Measurements from ENCODE around the gene SIL1. TPM values are rescaled to one million over a fixed set of nuclear protein-coding genes. Genes with fewer than 3 reads are reported as not detected.

SIL1 gene
- total RNA-seq, 1 experiment from 2014 or later: 46.5 TPM

DNA sequence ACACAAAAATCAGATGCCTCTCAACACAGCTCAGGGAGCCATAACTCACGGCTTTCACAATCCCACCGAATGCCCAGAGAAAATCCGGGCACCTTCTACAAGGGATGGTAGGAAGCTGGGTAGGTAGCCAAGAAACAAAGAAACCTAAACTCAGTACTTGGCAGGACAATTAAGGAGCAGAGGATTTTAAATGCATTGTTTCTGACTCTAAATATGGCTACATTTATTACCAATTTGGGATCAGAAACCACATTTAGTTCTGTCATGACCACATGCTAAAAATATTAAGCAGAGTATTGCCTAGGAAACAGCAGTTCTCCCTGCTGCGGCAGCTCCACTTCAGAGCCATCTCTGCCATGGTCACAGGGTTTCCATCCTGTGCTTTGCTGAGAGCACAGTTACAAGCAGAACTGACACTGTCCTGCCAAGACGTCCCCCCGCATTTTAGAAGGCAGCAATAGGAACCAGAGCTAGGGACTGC is 57.5 kb downstream of the SIL1 start:
- POLR2A ChIA-PET (ENCODE audit: unreplicated experiment): no interaction called here
- Histone ChIP-seq H3K27ac (no peak overlapping the region), H4K20me1 (ENCODE audit: insufficient read depth) (peaks cover 7% of the 10 kb centered on the region; the same call in 1 of the 2 replicates), H3K79me2 (ENCODE audit: low read depth) (no peaks in the 10 kb centered on the region), H3K9me2 (ENCODE audit: insufficient read depth) (no peaks in the 10 kb centered on the region), H3K27me3 (ENCODE audit: insufficient read depth, low read depth) (no peaks in the 10 kb centered on the region), H2AFZ (no peak overlapping the region), H3K9me3 (ENCODE audit: insufficient read depth, low read depth) (no peaks in the 10 kb centered on the region), H3K4me3 (no peak overlapping the region), H3K4me2 (no peak overlapping the region), H3F3A (ENCODE audit: insufficient read depth, low read depth) (no peaks in the 10 kb centered on the region; the same call in 1 of the 2 replicates), H3K36me3 (ENCODE audit: low read depth) (no peaks in the 10 kb centered on the region), H3K4me1 (replicated peaks; ENCODE audit: insufficient read depth) (peaks cover 23% of the 10 kb centered on the region)
- TF ChIP-seq, protein P1, sequence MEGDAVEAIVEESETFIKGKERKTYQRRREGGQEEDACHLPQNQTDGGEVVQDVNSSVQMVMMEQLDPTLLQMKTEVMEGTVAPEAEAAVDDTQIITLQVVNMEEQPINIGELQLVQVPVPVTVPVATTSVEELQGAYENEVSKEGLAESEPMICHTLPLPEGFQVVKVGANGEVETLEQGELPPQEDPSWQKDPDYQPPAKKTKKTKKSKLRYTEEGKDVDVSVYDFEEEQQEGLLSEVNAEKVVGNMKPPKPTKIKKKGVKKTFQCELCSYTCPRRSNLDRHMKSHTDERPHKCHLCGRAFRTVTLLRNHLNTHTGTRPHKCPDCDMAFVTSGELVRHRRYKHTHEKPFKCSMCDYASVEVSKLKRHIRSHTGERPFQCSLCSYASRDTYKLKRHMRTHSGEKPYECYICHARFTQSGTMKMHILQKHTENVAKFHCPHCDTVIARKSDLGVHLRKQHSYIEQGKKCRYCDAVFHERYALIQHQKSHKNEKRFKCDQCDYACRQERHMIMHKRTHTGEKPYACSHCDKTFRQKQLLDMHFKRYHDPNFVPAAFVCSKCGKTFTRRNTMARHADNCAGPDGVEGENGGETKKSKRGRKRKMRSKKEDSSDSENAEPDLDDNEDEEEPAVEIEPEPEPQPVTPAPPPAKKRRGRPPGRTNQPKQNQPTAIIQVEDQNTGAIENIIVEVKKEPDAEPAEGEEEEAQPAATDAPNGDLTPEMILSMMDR (conservative IDR thresholded peaks at IDR 0.05): no peak
- no peak for TF ChIP-seq EZH2 (IDR thresholded peaks at IDR 0.05; ENCODE audit: low read depth)
- intact Hi-C loops (cut with micrococcal nuclease; ENCODE audit: unreplicated experiment): no loop called here
- CTCF ChIA-PET: no interaction called here
- no peak for DNase-seq
- no TSS peak for BruUV-seq (replicated peaks)

DNA sequence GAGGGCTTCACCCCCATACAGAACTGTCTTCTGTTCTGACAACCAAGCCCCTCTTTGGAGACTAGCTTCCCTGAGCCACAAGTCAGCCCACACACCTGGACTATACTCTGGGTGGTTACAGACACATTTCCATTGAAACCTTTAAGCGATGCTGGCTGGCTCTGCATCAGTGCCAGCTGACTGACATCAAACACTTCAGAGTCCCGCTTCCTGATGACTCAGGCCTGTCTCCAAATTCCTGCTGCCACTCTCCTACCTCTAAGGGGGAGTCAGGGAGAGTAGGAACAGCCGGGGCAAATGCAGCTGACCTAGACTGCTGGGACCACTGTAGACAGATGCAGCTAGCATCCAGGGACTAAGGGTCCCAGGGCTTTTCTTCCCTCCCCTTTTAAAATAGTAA is 59.4 kb downstream of the SIL1 start:
- TF ChIP-seq, protein P1 (conservative IDR thresholded peaks at IDR 0.05): no peak
- no peak for TF ChIP-seq EZH2 (IDR thresholded peaks at IDR 0.05; ENCODE audit: low read depth)
- no peaks in the 10 kb centered on the region for H3K36me3 ChIP-seq (ENCODE audit: low read depth)
- no peaks in the 10 kb centered on the region for H3K9me3 ChIP-seq (ENCODE audit: insufficient read depth, low read depth)
- ChIA-PET CTCF (no interaction called here), POLR2A (ENCODE audit: unreplicated experiment) (interaction anchor here (0.8 kb wide), 1 partner anchor 40 kb away, joined by 6 read pairs; no protein-coding TSS in a partner anchor)
- peaks cover 23% of the 10 kb centered on the region for H3K4me1 ChIP-seq (replicated peaks; ENCODE audit: insufficient read depth)
- intact Hi-C loops (cut with micrococcal nuclease; ENCODE audit: unreplicated experiment): no loop called here
- no peak overlapping the region for H3K4me3 ChIP-seq
- no peaks in the 10 kb centered on the region for H3K79me2 ChIP-seq (ENCODE audit: low read depth)
- no peak overlapping the region for H3K4me2 ChIP-seq
- no TSS peak for BruUV-seq (replicated peaks)
- DNase-seq: peak; percentile 16 to 71
- no peaks in the 10 kb centered on the region for H3K9me2 ChIP-seq (ENCODE audit: insufficient read depth)
- no peaks in the 10 kb centered on the region; the same call in 1 of the 2 replicates for H3F3A ChIP-seq (ENCODE audit: insufficient read depth, low read depth)
- peaks cover 7% of the 10 kb centered on the region; the same call in 1 of the 2 replicates for H4K20me1 ChIP-seq (ENCODE audit: insufficient read depth)
- H2AFZ ChIP-seq: no peak overlapping the region
- no peaks in the 10 kb centered on the region for H3K27me3 ChIP-seq (ENCODE audit: insufficient read depth, low read depth)
- no peak overlapping the region for H3K27ac ChIP-seq

DNA sequence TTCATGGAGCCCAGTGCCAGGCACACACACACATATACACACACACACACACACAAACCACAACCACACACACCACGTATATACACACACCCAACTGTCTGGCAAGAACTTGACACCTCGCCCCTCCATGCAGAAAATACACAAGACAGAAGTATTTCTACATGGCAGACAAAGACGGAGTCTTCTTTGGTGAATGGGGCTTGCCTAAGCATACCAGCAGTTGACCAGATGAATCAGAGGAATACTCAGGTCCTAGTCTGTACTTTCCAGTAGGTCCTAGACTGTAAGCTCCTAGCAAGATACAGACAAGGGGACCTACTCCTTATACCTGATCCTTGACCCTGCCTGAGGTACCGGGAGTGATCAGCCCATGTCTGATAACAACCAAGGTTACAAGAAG is 60.1 kb downstream of the SIL1 start:
- no peak for TF ChIP-seq EZH2 (IDR thresholded peaks at IDR 0.05; ENCODE audit: low read depth)
- Histone ChIP-seq H3K9me3 (ENCODE audit: insufficient read depth, low read depth) (no peaks in the 10 kb centered on the region), H3K36me3 (ENCODE audit: low read depth) (no peaks in the 10 kb centered on the region), H3K9me2 (ENCODE audit: insufficient read depth) (no peaks in the 10 kb centered on the region), H3K4me1 (replicated peaks; ENCODE audit: insufficient read depth) (peaks cover 23% of the 10 kb centered on the region), H3K4me3 (no peak overlapping the region), H3K4me2 (no peak overlapping the region), H4K20me1 (ENCODE audit: insufficient read depth) (peaks cover 7% of the 10 kb centered on the region; the same call in 1 of the 2 replicates), H3K27ac (no peak overlapping the region), H2AFZ (no peak overlapping the region), H3K79me2 (ENCODE audit: low read depth) (no peaks in the 10 kb centered on the region), H3F3A (ENCODE audit: insufficient read depth, low read depth) (no peaks in the 10 kb centered on the region; the same call in 1 of the 2 replicates), H3K27me3 (ENCODE audit: insufficient read depth, low read depth) (no peaks in the 10 kb centered on the region)
- no TSS peak for BruUV-seq (replicated peaks)
- ChIA-PET CTCF (no interaction called here), POLR2A (ENCODE audit: unreplicated experiment) (no interaction called here)
- intact Hi-C loops (cut with micrococcal nuclease; ENCODE audit: unreplicated experiment): no loop called here
- no peak for DNase-seq

GRCh38 chr5:139137697-139138096 is 60.5 kb downstream of the SIL1 start:
- H3K27me3 ChIP-seq (ENCODE audit: insufficient read depth, low read depth): no peaks in the 10 kb centered on the region
- DNase-seq: no peak
- H3K9me2 ChIP-seq (ENCODE audit: insufficient read depth): no peaks in the 10 kb centered on the region
- H3K79me2 ChIP-seq (ENCODE audit: low read depth): no peaks in the 10 kb centered on the region
- intact Hi-C loops (cut with micrococcal nuclease; ENCODE audit: unreplicated experiment): no loop called here
- H3K36me3 ChIP-seq (ENCODE audit: low read depth): no peaks in the 10 kb centered on the region
- no peak overlapping the region for H2AFZ ChIP-seq
- CTCF ChIA-PET: no interaction called here
- peaks cover 7% of the 10 kb centered on the region; the same call in 1 of the 2 replicates for H4K20me1 ChIP-seq (ENCODE audit: insufficient read depth)
- H3F3A ChIP-seq (ENCODE audit: insufficient read depth, low read depth): no peaks in the 10 kb centered on the region; the same call in 1 of the 2 replicates
- no peak overlapping the region for H3K4me3 ChIP-seq
- H3K27ac ChIP-seq: no peak overlapping the region
- no peaks in the 10 kb centered on the region for H3K9me3 ChIP-seq (ENCODE audit: insufficient read depth, low read depth)
- no peak for TF ChIP-seq EZH2 (IDR thresholded peaks at IDR 0.05; ENCODE audit: low read depth)
- TF ChIP-seq, protein P1 (conservative IDR thresholded peaks at IDR 0.05): no peak; the same call in 1 of the 2 replicates
- POLR2A ChIA-PET (ENCODE audit: unreplicated experiment): no interaction called here
- no peak overlapping the region for H3K4me2 ChIP-seq
- peaks cover 23% of the 10 kb centered on the region for H3K4me1 ChIP-seq (replicated peaks; ENCODE audit: insufficient read depth)
- BruUV-seq (replicated peaks): no TSS peak
